GM21576 (cell line): ENCODE data around the gene TTC39B.
"Not testable (repeated sequence)": the region's sequence is repeated elsewhere in the genome, so short reads cannot be mapped to it uniquely, and the experiment has no call there.

Experiments used
- ATAC-seq: cut with Tn5 transposase; IDR thresholded peaks from one replicate; pipeline ENCODE4 v1.9.1; 2021; ENCODE audit warnings: mild to moderate bottlenecking, moderate library complexity; ENCODE audit not compliant: unreplicated experiment

TTC39B gene

GRCh38 chr9:15271403-15271802 is 35.6 kb downstream of the TTC39B start:
- ATAC-seq, result no peak

DNA sequence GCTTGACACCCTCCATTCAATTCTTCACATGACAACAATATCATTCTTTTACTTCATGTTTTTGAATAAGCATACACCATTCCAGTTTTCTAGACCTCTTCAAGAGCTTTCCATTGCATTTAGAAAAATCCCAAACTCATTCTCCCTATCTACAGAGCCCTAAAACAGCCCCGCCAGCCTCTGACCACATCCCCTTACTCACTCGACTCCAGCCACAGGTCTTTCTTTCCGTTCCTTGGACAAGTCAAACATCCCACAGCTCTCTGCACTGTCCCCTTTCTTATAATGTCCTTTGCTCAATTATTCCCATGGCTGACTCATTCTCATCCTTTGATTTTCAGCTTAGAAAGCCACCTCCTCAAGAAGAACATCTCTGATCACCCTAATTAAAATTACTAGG is 38.2 kb downstream of the TTC39B start:
- no peak for ATAC-seq

DNA sequence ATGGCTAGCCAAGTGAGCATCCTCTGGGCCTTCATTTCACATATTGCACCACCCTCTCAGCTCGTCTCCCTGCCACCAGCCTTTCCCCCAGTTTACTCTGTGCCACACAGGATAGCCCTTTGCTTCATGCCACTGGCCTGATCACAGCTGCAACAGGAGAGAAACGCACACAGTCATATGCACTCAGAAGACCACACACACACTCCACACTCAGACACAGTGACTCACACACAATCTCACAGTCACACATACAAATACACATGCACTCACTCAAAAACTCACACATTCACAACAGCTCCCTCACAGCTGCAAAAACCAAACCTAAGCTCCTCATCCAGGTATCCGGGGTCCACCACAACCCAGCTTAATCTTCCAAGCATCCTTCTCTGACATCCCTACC is 38.7 kb downstream of the TTC39B start:
- no peak for ATAC-seq

DNA sequence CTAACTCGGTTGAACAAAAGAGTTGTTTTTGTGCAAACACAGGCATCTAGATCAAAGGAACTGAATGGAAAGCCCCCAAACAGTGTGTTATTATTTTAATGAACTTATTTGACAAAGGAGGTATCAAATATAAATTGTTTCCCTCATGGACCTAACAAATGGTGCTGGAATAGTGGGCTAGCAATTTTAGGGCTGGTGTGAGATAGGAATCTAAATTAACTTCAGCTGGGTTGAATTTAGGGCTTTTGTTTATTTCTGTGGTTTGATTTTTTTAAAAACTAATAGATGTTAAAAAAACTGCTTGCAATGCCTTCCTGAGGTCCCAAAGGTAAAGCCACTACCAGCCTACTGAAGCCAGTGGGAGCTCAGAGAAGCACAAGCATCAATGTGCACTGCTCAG is 42.1 kb downstream of the TTC39B start:
- ATAC-seq, result no peak

- ATAC-seq, result no peak
Measured at GRCh38 chr9:15262581-15262980, 44.4 kb downstream of the TTC39B start.

DNA sequence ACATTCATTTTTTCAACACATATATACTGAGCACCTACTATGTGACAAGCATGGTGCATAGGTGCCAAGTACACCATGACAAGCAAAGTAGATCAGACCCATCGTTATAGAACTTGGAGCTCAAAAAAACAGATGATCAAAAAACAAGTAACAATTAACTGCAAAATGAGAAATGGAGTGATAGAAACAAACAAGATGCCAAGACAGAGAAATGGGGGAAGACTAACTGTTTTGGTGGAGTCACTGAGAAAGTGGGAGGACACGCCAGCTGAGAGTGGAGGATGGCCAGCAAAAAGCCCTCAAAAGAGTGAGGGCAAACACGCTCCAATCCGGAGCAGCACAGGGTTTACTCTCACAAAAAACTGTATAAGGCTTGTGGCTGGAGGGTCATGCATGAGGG is 50.6 kb downstream of the TTC39B start:
- no peak for ATAC-seq

GRCh38 chr9:15253786-15254185 is 53.2 kb downstream of the TTC39B start:
- ATAC-seq, result no peak

DNA sequence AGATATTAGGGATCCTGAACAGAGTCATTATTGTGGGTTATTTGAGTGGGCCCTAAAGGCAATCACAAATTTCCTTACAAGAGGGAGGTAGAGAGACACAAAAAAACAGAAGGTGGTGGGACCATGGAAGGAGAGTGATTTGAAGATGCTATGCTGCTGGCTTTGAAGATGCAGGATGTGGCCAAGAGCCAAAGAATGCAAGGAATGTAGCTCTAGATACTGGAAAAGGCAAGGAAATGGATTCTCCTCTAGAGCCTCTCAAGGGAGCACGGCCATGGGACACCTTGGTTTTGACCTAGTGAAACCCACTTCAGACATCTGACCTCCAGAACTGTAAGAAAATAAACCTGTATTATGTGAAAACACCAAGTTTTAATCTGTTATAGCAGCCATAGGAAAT is 53.8 kb downstream of the TTC39B start:
- ATAC-seq, result no peak

- ATAC-seq, result no peak
Measured at GRCh38 chr9:15249981-15250380, 57.0 kb downstream of the TTC39B start.

GRCh38 chr9:15249042-15249818 is 57.8 kb downstream of the TTC39B start:
- no peak for ATAC-seq

DNA sequence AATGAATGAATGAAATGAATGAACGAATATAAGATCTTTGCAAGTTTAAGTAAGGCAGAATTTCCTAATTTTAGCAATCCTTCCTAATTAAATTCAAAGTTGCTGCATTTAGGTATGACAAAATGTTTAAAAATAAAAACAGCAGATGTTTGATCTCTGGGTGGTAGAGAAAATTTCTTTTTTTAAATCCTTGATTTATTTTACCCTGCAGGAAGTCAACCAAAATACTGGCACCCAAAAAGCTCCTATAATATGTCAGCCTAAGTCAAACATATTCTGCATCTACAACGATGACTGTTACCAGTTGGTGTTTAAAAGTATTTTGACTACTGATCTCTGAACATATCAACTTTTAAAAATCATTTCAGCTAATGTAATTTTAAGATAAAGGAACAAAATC is 58.4 kb downstream of the TTC39B start:
- no peak for ATAC-seq

GRCh38 chr9:15248081-15248480 is 58.9 kb downstream of the TTC39B start:
- ATAC-seq, result no peak

DNA sequence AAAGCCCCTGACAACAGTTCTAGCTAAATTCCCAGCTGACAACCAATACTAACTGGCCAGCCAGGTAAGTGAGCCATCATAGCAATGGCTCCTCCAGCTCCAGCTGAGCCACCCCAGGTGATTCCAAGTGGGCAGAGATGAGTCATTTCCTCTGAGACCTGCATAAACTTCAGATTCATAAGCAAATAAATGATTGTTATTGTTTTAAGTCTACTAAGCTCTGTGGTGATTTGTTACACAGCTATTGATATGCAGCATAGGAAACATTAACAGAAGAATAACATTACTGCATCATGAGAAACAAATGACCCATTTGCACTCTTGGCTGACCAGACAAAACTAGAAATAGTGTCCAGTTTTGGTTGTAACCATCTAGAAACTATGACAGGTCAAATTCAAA is 60.3 kb downstream of the TTC39B start:
- no peak for ATAC-seq

GRCh38 chr9:15246243-15246642 is 60.8 kb downstream of the TTC39B start:
- ATAC-seq, result no peak

DNA sequence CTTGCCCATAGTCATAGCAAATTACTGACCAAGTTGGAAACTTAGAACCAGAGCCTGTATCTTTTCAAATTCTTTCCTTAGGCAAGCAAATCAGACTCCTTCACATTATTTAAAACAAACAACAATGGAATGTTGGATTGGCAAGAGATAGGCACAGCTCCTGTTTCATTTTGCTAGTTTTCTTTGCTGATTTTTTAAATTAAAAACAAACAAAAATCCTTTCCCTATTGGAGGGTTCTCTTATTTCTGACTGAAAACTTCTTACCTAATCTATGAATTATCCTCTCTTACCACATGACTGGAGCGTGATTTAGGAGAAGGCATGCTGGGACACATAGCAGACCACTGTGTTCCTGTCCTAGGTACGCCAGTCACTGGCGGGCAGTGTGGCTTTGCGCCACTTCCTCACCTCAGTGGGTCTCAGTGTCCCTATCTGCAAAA is 63.0 kb downstream of the TTC39B start:
- ATAC-seq, result no peak

DNA sequence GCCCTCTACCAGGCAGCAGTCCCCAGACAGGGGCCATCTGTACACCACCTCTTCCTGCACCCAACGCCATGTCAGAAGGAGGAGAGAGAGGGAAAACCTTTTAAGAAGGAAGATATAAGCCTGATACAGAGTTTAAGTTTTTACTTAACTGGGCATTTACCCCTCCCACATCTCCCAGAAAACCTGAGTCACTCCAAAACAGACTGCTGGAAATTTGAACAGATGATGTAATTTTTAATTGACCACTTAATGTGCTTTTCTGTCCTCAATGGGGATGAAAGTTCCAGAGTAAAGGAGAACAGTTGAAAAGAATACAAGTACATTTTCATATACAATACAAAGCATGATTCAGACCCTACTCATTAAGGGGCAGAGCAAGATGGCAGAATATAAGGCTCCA is 63.9 kb downstream of the TTC39B start:
- no peak for ATAC-seq

DNA sequence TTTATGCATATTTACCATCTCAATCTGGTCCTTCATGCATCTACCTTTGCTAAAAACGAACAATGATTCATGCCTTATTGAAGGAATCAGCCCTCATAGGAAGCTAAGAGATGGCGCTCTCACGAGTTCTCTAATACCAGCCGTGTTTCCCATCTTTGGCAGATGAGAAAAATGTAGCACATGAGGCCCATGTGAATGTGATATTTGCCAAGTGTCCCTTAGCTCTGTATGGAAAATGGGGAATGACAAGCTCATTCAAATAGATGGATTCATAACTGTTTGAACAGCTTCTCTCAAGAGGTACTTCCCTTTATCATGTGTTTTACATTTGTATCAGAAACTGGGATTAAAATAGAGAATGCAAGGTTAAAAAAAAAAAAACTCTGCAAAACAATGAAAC is 66.1 kb downstream of the TTC39B start:
- no peak for ATAC-seq

GRCh38 chr9:15239816-15240215 is 67.2 kb downstream of the TTC39B start:
- no peak for ATAC-seq

GRCh38 chr9:15238646-15239045 is 68.4 kb downstream of the TTC39B start:
- ATAC-seq, result no peak

- ATAC-seq, result no peak
Measured at GRCh38 chr9:15235658-15236057, 71.4 kb downstream of the TTC39B start.

DNA sequence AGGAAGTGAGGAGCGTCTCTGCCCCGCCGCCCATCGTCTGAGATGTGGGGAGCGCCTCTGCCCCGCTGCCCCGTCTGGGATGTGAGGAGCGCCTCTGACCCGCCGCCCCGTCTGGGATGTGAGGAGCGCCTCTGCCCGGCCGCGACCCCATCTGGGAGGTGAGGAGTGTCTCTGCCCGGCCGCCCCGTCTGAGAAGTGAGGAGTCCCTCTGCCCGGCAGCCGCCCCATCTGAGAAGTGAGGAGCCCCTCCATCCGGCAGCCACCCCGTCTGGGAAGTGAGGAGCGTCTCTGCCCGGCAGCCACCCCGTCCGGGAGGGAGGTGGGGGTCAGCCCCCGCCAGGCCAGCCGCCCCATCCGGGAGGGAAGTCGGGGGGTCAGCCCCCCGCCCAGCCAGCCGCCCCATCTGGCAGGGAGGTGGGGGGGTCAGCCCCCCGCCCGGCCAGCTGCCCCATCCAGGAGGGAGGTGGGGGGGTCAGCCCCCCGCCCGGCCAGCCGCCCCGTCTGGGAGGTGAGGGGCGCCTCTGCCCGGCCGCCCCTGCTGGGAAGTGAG is 73.0 kb downstream of the TTC39B start:
- ATAC-seq, result not testable (repeated sequence)

DNA sequence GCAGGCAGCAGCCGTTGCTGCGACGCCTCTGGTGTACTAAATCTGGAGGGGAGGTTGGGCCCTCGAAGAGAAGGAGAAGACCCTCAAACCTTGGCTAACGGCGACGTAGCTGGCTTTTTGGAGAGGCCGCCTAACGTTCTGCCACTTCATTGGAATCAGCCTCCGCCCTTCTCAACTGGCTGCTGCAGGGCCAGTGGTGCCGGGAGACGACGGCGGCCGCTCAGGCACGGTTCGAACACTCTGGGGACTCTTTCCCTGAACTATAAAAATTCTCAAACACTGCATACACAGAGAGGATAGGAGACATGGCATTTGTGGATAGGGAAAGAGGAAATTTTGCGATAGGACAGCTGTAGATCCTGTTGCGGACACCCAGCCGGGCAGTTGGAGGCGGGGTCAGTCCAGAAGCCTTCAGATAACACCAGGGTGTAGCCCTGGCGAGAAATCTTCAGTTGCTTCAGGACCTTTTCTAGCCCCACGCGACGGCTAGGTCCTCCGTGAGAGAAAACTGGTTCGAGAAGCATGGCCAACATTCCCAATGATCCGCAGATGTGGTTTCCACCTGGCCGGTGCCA is 74.2 kb downstream of the TTC39B start:
- ATAC-seq, result not testable (repeated sequence)
